Measurements from ENCODE around the gene LSM14A.
"Not testable (repeated sequence)": the region's sequence is repeated elsewhere in the genome, so short reads cannot be mapped to it uniquely, and the experiment has no call there.

The LSM14A gene

DNA sequence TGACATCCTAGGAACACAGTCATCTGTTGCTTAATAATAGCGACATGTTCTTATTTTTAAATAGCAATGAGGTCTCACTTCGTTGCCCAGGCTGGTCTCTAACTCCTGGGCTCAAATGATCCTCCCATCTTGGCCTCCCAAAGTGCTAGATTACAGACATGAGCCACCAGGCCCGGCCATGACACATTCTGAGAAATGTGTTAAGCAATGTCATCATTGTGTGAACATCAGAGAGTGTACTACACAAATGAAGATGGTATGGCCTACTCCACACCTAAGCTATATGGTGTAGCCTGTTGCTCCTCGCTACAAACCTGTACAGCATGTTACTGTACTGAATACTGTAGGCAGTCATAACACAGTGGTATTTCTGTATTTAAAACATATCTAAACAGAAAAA, 57.4 kb downstream of the LSM14A start:
- no peak for DNase-seq (ENCODE audit: low read depth)

DNA sequence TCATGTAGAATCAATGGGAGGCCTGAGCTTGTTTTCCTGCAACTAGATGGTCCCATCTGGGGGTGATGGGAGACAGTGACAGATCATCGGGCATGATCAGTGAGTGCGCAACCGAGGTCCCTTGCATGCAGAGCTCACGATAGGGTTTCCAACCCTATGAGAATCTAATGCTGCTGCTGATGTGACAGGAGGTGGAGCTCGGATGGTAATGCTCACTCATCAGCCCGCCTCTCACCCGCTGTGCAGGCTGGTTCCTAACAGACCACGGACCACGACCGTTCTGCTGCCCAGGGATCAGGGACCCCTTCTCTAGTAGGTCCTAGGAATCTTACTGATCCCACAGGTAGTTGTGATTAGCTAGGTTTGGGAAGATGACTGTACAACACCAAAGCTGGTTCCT, 58.5 kb downstream of the LSM14A start:
- DNase-seq (ENCODE audit: low read depth): no peak

DNA sequence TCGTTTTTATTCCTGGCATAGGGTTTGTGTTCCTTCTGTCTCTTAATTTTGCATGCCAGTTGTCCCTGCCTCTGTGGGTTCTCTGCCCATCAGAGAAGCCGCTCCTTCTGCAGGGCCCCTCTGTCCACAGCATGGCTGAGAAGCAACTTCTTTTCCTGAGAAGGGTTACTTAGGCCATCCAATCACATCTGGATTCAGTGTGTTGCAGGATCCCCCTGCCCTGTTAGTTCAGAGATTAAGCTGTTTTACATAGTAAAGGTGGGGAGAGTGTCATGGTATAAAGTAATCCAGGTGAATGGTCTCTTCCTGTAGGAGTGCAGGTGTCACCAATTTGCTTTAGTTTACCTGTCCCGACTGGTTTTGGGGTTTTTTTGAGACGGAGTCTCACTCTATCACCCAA, 59.1 kb downstream of the LSM14A start:
- DNase-seq (ENCODE audit: low read depth): no peak

DNA sequence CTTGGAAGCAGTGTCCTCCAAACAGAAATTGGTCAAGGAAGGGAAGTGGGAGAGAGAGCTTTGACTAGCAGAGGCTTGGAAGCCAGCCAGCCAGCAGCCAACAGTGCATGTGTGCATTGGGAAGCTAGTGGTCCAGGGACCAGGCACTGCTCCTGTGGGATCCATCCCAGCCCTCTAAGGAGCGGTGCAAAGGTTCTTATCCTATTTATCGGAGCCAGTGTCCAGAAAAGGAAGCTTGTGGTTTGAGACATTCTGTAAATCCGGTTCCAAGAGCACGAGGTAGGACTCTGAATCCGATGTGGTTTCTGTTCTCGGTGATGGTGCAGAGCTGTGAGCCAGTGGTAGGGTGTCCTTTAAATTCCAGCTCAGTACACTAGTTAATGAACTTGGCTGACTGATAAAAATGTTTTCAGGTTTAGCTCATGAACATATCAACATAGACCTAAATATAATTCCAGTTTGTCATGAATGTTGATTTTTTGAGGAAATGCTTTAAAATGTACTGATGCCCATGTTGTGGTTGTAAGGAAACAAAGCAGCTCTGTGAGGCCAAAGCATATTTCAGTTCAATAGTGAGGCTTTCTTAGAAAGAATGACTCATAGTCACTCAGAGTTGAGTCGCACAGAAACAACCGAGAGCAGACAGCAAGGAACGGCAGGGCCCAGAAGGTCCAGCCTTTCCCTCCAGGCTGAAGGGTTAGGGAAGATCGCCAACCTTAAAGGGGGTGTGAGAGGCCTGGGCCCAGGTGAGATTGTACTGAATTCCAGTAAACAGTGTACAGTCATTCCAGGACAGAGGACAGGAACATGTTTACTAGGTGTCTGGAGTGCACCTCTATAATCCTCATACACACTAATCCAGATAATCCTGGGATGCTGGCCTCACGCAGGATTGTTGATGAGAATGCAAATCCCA, 60.5 kb downstream of the LSM14A start:
- DNase-seq (ENCODE audit: low read depth): peak; percentile 94

DNA sequence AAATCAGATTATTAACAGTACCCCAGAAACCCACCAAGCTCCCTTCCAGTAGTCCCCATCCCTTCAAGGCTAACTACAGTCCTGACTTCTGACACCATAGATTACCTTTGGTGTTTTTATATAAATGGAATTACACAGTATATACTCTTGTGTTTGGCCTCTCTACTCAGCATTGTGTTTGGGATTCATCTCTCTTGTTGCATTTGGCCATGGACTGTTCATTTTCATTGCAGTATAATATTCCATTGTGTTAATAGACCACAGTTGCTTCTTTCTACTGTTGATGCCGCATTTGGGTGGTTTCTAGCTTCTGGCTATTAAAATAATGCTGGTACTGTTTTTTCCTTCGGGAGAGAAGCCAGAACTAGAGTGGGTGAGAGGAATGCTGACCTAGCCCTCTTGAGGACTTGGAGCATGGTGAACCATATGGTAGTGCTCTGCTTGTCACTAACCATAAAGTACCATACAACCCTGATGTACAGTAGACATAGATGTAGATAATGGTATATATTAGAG, 63.2 kb downstream of the LSM14A start:
- DNase-seq (ENCODE audit: low read depth): no peak

DNA sequence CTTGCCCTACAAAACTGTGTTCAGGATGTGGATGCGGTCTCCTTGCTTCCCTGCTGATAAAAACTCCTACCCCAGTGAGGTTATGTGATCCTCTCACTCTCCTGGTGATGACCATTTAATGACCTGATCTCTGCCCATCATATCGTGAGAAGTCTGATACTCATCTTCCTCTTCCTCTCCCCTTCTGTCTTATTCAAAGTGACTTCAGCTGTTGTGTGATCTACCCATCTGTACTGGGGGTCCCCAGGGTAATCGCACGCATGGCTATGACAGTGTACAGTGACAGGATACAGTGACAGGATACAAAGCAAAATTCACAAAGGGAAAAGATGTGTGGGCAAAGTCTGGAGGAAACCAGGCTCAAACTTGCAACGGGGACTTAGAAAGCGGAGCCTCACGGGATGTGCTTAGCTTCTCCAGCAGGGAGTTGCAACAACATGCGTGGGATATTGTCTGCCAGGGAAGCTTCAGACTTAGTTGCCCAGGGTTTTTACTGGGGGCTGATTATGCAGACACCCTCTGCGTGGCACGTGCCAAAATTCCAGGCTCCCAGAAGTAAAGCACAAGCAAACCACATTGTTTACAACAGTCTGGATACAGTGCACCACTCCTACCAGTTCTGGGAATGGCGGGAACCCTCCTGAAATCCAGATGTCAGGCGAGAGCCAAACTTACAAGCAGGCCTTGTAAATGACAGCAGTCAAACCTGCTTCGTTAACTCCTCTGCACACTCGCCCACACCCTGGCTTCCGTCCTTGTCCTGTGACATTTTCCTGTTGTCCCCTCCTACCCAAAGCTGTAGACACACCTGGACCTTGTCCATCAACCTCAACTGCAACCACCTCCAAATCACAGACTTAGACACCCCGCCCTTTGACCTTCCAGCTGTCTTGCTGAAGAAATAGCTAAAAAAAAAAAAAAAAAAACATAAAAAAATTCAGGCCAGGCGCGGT, 64.0 kb downstream of the LSM14A start:
- DNase-seq (ENCODE audit: low read depth): no peak

DNA sequence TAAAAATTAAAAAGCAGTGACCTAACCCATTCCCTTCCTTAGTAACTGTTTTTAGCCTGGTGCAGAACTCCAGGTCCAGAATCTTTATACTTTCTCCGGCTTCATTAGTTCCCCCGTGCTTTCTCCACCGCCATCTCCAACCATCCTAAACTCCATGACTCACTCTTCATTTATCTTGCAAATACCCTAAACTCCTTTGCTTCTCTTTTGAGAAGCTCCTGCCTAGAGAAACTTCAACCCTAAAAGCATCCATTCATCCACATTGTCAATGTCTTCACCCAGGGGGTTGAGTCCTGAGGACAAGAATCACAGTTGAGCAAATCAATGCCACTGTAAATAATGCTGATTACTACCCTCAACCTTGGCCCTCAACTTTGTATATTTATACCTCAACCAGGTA, 65.0 kb downstream of the LSM14A start:
- DNase-seq (ENCODE audit: low read depth): no peak

DNA sequence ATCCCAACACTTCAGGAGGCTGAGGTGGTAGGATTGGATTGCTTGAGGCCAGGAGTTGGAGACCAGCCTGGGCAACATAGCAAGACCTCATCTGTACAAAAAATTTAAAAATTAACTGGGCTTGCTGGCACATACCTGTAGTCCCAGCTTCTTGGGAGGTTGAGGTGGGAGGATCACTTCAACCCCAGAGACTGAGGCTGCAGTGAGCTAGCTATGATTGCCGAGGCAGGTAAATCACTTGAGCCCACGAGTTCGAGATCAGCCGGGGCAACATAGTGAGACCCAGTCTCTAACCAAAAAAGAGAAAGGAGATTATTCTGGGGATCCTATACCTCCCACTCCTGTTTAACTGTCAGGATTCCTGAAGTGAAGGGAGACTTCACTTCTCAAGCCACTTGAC, 65.6 kb downstream of the LSM14A start:
- DNase-seq (ENCODE audit: low read depth): no peak

DNA sequence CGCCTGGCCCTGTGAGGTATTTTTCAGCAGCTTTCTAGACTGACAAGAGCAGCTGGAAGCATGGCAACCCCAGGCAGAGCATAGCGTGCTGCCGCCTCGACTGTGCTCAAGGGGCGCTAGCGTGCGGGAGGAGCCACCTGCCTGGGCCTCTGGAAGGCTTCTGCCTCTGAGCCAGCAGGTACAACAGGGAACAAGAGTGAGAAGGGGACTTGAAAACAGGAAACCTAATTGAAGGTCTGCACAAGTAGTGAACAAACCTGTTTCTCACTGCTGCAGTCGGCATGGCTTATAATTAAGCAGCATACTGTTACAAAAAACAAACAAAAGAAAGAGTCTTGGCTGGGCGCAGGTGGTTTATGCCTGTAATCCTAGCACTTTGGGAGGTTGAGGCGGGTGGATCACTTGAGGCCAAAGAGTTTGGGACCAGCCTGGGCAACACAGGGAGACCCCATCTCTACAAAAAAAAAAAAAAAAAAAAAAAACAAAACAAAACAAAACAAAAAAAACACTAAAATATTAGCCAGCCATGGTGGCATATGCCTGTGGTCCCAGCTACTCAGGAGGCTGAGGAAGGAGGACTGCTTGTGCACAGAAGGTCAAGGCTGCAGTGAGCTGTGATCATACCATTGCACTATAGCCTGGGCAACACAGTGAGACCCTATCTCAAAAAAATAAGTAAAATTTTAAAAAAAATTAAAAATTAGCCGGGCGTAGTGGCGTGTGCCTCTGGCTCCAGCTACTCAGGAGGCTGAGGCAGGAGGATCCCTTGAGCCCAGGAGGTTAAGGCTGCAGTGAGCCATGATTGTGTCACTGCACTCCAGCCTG, 69.4 kb downstream of the LSM14A start:
- no peak for DNase-seq (ENCODE audit: low read depth)

DNA sequence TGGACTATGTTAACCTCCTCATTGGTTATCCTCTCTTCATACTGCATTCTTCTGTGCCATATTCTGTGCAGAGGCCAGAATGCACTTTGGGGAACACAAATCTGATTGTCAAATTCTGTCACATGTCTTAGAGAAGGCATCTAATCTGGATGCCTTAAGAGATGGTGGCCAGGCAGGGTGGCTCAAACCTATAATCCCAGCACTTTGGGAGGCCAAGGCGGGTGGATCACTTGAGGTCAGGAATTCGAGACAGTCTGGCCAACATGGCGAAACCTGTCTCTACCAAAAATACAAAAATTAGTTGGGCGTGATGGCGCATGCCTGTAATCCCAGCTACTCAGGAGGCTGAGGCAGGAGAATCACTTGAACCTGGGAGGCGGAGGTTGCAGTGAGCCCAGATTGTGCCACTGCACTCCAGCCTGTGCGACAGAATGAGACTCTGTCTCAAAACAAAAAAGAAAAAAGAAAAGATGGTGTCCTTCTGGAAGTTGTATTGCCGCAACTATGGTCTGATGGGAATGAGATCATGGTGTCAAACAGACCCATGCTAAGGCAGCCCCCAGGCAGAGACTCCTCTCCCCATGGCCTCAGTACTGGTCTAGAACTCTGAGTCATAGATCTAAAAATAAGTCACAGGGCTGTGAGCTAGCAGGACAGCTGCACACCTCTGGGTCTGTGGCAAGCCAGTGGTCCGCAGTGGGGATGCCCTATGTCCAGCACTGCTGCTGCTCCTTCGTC, 71.0 kb downstream of the LSM14A start:
- not testable (repeated sequence) for DNase-seq (ENCODE audit: low read depth)

DNA sequence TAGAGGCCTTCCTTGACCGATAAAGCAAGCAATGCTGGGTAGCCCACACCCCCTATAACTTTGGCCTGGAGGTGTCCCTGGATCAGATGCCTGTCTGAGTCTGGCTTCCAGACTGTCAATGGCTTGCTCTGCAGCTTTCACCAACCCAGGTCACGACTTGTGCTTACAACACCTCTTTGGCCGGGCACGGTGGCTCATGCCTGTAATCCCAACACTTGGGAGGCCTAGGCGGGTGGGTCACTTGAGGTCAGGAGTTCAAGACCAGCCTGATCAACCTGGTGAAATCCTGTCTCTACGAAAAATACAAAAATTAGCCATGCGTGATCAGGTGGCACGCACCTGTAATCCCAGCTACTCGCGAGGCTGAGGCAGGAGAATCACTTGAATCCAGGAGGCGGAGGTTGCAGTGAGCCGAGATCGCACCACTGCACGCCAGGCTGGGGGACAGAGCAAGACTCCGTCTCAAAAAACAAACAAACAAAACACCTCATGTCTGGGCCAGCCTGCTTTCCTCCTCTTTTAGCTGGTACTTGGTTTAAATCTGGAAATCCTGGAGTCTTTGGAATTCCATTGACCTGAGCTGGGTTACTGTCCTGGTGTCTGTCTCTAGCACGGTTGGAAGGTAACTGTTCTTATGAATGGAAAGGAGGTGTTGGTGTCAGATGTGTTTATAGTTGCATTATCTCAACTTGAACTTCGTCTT, 71.7 kb downstream of the LSM14A start:
- no peak for DNase-seq (ENCODE audit: low read depth)

DNA sequence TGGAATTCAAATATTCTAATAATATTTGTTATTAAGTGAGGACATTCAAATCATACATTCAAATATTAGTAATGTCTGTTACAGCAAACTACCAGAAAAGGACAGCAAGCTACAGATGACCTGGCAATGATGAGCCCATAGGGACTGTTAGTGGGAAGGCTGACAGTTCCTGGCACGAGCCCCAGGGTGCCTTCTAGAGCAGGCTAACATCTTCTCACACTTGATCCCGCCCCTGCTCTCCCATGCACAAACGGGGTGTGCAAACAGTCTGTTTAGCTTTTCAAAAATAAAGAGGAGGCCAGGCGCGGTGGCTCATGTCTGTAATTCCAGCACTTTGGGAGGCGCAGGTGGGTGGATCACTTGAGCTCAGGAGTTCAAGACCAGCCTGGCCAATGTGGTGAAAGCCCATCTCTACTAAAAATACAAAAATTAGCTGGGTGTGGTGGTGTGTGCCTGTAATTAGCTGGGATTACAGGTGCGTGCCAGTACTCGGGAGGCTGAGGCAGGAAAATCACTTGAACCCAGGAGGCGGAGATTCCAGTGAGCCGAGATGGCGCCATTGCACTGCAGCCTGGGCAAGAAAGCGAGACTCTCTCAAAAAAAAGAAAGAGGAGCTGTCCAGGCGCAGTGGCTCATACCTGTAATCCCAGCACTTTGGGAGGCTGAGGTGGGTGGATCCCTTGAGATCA, 72.5 kb downstream of the LSM14A start:
- no peak for DNase-seq (ENCODE audit: low read depth)

DNA sequence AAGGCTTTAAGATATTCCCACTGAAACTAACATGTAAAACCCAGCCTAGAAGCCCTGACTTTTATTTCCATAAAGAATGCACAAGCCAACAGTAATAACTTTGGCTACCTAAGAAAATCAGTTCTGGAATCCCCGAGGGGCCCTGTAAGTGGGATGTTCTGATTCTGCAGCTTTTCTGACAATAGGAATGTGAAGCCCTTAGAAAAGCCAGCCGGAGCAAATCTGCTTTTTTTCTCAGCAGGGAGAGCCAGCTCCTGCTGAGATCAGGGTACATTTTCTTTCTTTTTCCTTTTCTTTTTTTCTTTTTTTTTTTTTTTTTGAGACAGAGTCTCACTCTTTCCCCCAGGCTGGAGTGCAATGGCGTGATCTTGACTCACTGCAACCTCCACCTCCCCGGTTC, 74.0 kb downstream of the LSM14A start:
- DNase-seq (ENCODE audit: low read depth): no peak

DNA sequence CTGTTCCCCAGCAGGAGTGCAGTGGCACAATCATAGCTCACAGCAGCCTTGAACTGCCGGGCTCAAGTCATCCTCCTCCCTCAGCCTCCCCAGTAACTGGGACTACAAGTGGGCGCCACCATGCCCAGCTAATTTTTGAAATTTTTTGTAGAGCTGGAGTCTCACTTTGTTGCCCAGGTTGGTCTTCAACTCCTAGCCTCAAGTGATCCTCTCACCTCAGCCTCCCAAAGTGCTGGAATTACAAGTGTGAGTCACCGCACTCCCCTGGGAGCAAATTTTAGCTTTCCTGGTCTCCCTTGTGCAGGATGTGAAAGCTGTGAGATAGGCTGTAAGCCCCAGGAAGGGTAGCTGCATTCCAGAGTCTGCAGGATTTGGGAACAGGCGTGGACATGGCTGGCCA, 76.6 kb downstream of the LSM14A start:
- DNase-seq (ENCODE audit: low read depth): no peak

DNA sequence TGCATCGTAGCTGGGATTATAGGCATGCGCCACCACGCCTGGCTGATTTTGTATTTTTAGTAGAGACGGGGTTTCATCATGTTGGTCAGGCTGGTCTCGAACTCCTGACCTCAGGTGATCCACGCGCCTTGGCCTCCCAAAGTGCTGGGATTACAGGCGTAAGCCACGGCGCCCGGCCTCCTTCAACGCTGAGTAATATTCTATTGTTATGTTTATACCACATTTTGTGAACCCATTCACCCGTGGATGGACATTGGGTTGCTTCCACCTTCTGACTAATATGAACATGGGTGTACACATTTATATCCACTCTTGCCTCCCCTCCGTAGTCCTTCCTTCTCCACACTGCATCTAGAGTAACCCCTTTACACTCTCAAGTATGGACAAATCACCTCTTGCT, 80.9 kb downstream of the LSM14A start:
- not testable (repeated sequence) for DNase-seq (ENCODE audit: low read depth)

DNA sequence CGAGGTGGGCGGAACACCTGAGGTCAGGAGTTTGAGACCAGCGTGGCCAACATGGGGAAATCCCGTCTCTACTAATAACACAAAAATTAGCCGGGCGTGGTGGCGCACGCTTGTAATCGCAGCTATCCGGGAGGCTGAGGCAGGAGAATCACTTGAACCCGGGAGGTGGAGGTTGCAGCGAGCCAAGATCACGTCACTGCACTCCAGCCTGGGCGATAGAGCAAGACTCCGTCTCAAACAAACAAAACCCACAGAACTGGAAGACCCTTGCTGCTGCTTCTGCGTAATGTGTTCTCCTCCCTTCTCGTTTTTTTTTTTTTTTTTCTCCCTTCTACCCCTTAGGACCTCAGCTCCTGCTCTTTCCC, 81.4 kb downstream of the LSM14A start:
- DNase-seq (ENCODE audit: low read depth): not testable (repeated sequence)

DNA sequence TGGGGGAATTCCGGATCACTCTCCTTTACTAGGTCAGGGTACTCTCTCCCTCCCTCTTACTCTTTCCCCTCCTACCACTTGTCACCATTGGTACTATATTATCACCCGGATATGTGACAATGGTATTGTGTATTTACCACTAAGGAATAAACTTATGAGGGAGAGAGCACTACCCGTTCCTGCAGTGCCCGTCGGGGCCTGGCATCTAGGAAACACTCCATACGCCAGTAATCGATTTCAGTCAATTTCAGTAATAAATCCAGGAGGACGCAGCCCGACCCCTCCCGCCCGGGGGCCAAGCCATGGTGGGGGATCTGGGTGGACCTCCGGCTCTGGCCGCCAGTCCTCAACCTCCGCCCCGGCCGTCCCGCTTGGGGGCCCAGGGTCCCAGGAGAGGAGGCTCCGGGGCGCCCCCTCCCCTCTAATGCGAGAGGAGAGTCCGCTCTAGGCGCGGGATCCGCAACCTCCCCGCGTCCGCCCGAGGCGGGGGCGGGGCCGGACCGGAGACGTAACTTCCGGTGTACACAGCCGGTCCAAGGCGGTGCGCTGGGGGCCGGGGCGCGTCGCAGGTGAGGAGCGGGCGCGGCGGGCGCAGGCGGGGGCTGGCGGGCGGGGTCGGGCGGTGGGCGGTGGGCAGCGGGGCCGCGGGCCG, 81.9 kb downstream of the LSM14A start, which contains the start of gene GARRE1:
Gene GARRE1, plus strand, starts transcription at position 509 of the 652 bp plus-strand sequence. CDS start 45,920 bp downstream, outside the sequence.
- DNase-seq (ENCODE audit: low read depth): no peak

DNA sequence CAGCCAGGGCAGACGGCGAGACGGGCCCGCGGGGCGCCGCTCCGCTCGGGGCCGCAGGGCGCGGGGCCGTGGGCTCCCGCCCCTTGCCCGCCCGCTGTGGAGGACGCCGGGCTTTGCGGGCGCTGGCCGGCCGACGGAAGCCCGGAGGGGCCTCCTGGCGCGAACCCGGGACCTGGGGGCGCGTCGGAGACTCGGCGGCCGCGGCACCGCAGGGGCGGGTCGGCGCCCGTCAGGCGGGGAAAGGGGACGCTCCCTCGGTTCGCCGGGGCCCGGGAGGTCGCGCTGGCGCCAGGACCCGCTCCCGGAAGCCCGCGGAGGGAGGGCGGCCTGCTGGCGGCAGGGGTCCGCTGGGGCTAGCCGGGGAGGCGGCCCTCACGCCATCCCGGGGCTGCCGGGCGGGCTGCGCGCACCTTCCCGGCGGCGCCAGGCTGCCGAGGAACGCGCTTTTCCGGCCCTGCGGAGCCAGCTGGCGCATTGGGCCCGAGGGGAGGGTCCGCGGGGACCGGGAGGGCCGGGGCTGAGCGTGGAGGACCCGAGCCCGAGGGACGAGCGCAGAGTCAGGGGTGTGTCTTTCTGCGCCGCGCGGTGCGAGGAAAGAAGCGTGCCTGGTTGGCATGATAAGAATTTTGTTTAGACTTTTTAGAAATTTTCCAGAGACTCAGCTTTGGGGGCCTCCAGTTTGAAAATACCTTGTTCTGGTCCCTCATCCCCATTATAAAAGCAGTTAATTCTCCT, 82.6 kb downstream of the LSM14A start:
- no peak for DNase-seq (ENCODE audit: low read depth)

DNA sequence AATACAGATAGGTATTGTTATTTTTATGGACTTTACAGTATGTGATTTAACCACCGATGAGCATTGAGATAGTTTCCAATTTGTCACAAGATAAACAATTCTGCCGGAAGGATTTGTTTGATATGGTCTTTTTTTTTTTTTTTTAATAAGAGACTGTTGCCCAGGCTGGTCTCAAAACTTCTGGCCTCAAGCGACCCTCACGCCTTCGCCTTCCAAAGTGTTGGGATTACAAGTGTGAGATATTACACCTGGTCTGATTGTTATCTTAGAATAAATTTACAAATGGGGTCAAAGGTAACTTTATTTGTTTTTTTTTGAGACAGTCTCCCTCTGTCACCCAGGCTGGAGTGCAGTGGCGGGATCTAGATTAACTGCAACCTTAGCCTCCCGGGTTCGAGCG, 83.2 kb downstream of the LSM14A start:
- DNase-seq (ENCODE audit: low read depth): no peak

Measured in HS-5 (cell line).